SK-N-SH (cell line): Measurements from ENCODE around the gene BBIP1. TPM values are rescaled to one million over a fixed set of nuclear protein-coding genes. Genes with fewer than 3 reads are reported as not detected.

Experiments used
- CTCF ChIA-PET: fragments of 300-600, 350-600 bp; formaldehyde crosslinking; extraction: SDS; loops from one replicate; lab custom pipeline; 2021; lab: Yijun Ruan, JAX
- POLR2A ChIA-PET: fragments of 350-600 bp; sonication (Branson Sonifier 250); formaldehyde crosslinking; extraction: SDS; loops from one replicate; lab custom pipeline; 2020; ENCODE audit warnings: antibody characterized with exemption, inconsistent platforms; lab: Yijun Ruan, JAX
- DNase-seq: peaks from one replicate; pipeline ENCODE4 v3.0.0; 2012
- H2AFZ ChIP-seq: fragments of 200-600 bp; sonication (generic); 2 replicates; pipeline ENCODE4 v1.8.1; 2016; ENCODE audit warnings: antibody characterized with exemption, mild to moderate bottlenecking, low read depth
- H3F3A ChIP-seq: fragments of 200-600 bp; sonication (generic); replicated peaks from 2 replicates; pipeline ENCODE3; 2016; ENCODE audit warnings: antibody characterized with exemption, mild to moderate bottlenecking; ENCODE audit not compliant: insufficient read depth
- H3K27ac ChIP-seq, 2 experiments: fragments of 200-500 bp in 1 of 2; fragments of 200-600 bp in 1 of 2; sonication (Bioruptor generic) in 1 of 2; sonication (generic), shearing (Covaris generic) in 1 of 2; 2 replicates each; pipeline versions ENCODE4 v1.5.1 to v1.6.1; 2014 to 2016; ENCODE audit warnings: low read depth in 2 of 2, inconsistent platforms in 1 of 2, low read length in 1 of 2, mild to moderate bottlenecking in 1 of 2, mixed read lengths in 1 of 2
- H3K27me3 ChIP-seq: fragments of 200-600 bp; sonication (generic), shearing (Covaris generic); 2 replicates; pipeline ENCODE4 v1.6.1; 2016; ENCODE audit warnings: mixed run types; ENCODE audit not compliant: insufficient read depth
- H3K36me3 ChIP-seq, 2 experiments: fragments of 200-500 bp in 1 of 2; fragments of 200-600 bp in 1 of 2; sonication (Bioruptor generic) in 1 of 2; sonication (generic) in 1 of 2; replicated peaks in 1 of 2; 2 replicates each; pipeline versions ENCODE3 to v1.5.1; 2014 to 2016; ENCODE audit warnings: low read length in 1 of 2, mild to moderate bottlenecking in 1 of 2; ENCODE audit not compliant: insufficient read depth in 2 of 2, control insufficient read depth in 1 of 2
- H3K4me1 ChIP-seq, 2 experiments: fragments of 200-500 bp in 1 of 2; fragments of 200-600 bp in 1 of 2; sonication (Bioruptor generic) in 1 of 2; sonication (generic), shearing (Covaris generic) in 1 of 2; 2 replicates each; pipeline versions ENCODE4 v1.5.1 to v1.6.1; 2014 to 2016; ENCODE audit warnings: low read depth in 1 of 2, low read length in 1 of 2, mixed run types in 1 of 2; ENCODE audit not compliant: insufficient read depth in 2 of 2, control insufficient read depth in 1 of 2
- H3K4me2 ChIP-seq: fragments of 200-600 bp; sonication (generic), shearing (Covaris generic); 2 replicates; pipeline ENCODE4 v1.6.1; 2017; ENCODE audit warnings: mixed run types
- H3K4me3 ChIP-seq, 2 experiments: fragments of 200-500 bp in 1 of 2; fragments of 200-600 bp in 1 of 2; sonication (Bioruptor generic) in 1 of 2; sonication (generic), shearing (Covaris generic) in 1 of 2; 2 replicates each; pipeline versions ENCODE4 v1.5.1 to v1.8.1; 2014 to 2016; ENCODE audit warnings: low read depth in 2 of 2, inconsistent platforms in 1 of 2, low read length in 1 of 2, mild to moderate bottlenecking in 1 of 2, mixed read lengths in 1 of 2, moderate library complexity in 1 of 2
- H3K79me2 ChIP-seq: fragments of 200-600 bp; sonication (generic); 2 replicates; pipeline ENCODE4 v1.8.1; 2017; ENCODE audit warnings: mild to moderate bottlenecking; ENCODE audit not compliant: insufficient read depth
- H3K9ac ChIP-seq: fragments of 200-600 bp; sonication (generic); 2 replicates; pipeline ENCODE4 v1.6.1; 2017; ENCODE audit warnings: mixed run types
- H3K9me2 ChIP-seq: fragments of 200-600 bp; sonication (generic); 2 replicates; pipeline ENCODE4 v1.6.1; 2017; ENCODE audit warnings: mixed run types
- H3K9me3 ChIP-seq: fragments of 200-600 bp; sonication (generic); 2 replicates; pipeline ENCODE4 v1.6.1; 2017; ENCODE audit warnings: mixed run types, mild to moderate bottlenecking, moderate library complexity
- H4K20me1 ChIP-seq: fragments of 200-600 bp; sonication (generic); 2 replicates; pipeline ENCODE4 v1.6.1; 2017; ENCODE audit warnings: mild to moderate bottlenecking, mixed run types; ENCODE audit not compliant: insufficient read depth
- CHD2 ChIP-seq: fragments of 150-350 bp; IDR thresholded peaks from 2 replicates; pipeline ENCODE4 v1.6.1; 2018; ENCODE audit warnings: low read length; ENCODE audit not compliant: partially characterized antibody
- ELF1 ChIP-seq: IDR thresholded peaks from 2 replicates; pipeline ENCODE4 v1.4.0; 2012
- EP300 ChIP-seq, 2 experiments: IDR thresholded peaks; 2 replicates each; pipeline versions ENCODE4 v1.4.0 to v1.6.1; 2012; ENCODE audit warnings: borderline replicate concordance in 1 of 2, low read depth in 1 of 2, low read length in 1 of 2
- EZH2phosphoT487 ChIP-seq: fragments of 200-600 bp; sonication (generic); IDR thresholded peaks from 2 replicates; pipeline ENCODE4 v1.6.1; 2017; ENCODE audit warnings: low read depth, mixed run types, mild to moderate bottlenecking, antibody characterized with exemption, moderate library complexity, borderline replicate concordance
- FOSL2 ChIP-seq: IDR thresholded peaks from 2 replicates; pipeline ENCODE4 v1.4.0; 2012; ENCODE audit warnings: low read depth, mild to moderate bottlenecking, moderate library complexity, borderline replicate concordance
- FOXJ3 ChIP-seq: sonication (generic); formaldehyde crosslinking; IDR thresholded peaks from 2 replicates; pipeline ENCODE4 v1.5.1; 2020; ENCODE audit warnings: mild to moderate bottlenecking, missing genetic modification reagents
- FOXM1 ChIP-seq: IDR thresholded peaks from 2 replicates; pipeline ENCODE4 v1.4.0; 2012; ENCODE audit warnings: low read depth, mild to moderate bottlenecking
- GABPA ChIP-seq: IDR thresholded peaks from 2 replicates; pipeline ENCODE4 v1.4.0; 2012; ENCODE audit warnings: low read depth, mild to moderate bottlenecking
- GATA2 ChIP-seq: sonication (generic); formaldehyde crosslinking; IDR thresholded peaks from 2 replicates; pipeline ENCODE4 v1.5.0; 2020; ENCODE audit warnings: mild to moderate bottlenecking, missing genetic modification reagents
- JUND ChIP-seq: IDR thresholded peaks from 2 replicates; pipeline ENCODE4 v1.4.0; 2012
- NFIC ChIP-seq: IDR thresholded peaks from 2 replicates; pipeline ENCODE4 v1.4.0; 2012; ENCODE audit warnings: borderline replicate concordance
- POLR2AphosphoS5 ChIP-seq: IDR thresholded peaks from 2 replicates; pipeline ENCODE4 v1.6.1; 2012; ENCODE audit warnings: low read depth, low read length
- RFX5 ChIP-seq: IDR thresholded peaks from 2 replicates; pipeline ENCODE4 v1.6.1; 2012; ENCODE audit warnings: mild to moderate bottlenecking, improper control_type of control experiment, low read length
- SIN3A ChIP-seq: IDR thresholded peaks from 2 replicates; pipeline ENCODE4 v1.6.1; 2012; ENCODE audit warnings: low read depth, mild to moderate bottlenecking, low read length, moderate library complexity, borderline replicate concordance
- WGBS: methylation state at CpG from one replicate; pipeline ENCODE4 v1.1.6; 2017; ENCODE audit warnings: low lambda C conversion rate; 5-methylcytosine and 5-hydroxymethylcytosine counted together
- polyA plus RNA-seq, 3 experiments: library from polyadenylated mRNA; depleted of rRNA; stranded (reverse); fragments of >200 nt; gene quantifications; 2 replicates each; pipeline ENCODE4 v1.2.3, GENCODE V29; 2012
- TF ChIP-seq, protein P1 (sequence below): IDR thresholded peaks from 2 replicates; pipeline ENCODE4 v1.4.0; 2012; ENCODE audit warnings: low read depth, borderline replicate concordance
- TF ChIP-seq, protein P2 (sequence below): IDR thresholded peaks from 2 replicates; pipeline ENCODE4 v1.4.0; 2012; ENCODE audit warnings: low read depth
- TF ChIP-seq, protein P3 (sequence below): fragments of 150-350 bp; IDR thresholded peaks from 2 replicates; pipeline ENCODE4 v1.6.1; 2016; ENCODE audit warnings: mild to moderate bottlenecking, low read depth, low read length
- TF ChIP-seq, protein P4 (sequence below): IDR thresholded peaks from 2 replicates; pipeline ENCODE4 v1.6.1; 2012; ENCODE audit warnings: mild to moderate bottlenecking, low read depth, low read length, moderate library complexity

The BBIP1 gene
- polyA plus RNA-seq, 1 of the 3 experiments (the other 2 are of a cell fraction), result 16.2 TPM

DNA sequence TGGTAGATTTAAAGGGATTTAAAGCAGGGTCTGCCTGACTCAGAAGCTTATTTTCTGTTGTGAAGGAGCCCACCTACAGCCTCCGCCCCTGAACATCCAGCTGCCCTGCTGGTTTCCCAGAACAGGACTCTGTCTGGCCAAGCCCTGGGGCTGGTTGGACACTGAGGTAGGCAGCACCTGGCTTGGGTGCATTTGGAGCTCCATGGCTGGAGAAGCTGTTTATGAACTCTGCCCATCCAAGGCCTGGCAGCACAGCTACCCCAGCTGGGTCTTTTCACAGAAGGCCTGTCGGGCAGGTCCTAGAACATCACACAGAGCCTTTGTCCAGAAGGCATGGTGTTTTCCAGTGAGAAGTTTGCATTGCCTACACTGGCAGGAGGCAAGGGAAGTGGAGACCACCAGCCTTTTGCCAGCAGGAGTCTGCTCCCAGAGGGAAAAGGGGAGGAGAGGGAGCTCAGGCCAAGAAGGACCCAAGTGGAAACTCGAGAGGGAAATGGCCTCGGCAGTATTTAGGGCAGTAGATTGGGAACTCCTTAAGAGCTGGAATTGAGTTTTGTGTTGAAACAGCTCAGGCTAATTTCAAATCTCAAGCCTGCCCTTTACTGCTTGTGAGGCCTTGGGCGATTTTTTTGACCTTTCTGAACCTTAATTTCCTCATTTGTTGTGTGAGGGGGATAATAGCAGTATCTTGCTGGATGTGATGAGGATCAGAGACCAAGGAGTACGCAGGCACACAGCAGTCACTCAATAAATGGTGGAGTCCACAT lies 59.6 kb downstream of the BBIP1 start (continued):
- TF ChIP-seq, protein P1, sequence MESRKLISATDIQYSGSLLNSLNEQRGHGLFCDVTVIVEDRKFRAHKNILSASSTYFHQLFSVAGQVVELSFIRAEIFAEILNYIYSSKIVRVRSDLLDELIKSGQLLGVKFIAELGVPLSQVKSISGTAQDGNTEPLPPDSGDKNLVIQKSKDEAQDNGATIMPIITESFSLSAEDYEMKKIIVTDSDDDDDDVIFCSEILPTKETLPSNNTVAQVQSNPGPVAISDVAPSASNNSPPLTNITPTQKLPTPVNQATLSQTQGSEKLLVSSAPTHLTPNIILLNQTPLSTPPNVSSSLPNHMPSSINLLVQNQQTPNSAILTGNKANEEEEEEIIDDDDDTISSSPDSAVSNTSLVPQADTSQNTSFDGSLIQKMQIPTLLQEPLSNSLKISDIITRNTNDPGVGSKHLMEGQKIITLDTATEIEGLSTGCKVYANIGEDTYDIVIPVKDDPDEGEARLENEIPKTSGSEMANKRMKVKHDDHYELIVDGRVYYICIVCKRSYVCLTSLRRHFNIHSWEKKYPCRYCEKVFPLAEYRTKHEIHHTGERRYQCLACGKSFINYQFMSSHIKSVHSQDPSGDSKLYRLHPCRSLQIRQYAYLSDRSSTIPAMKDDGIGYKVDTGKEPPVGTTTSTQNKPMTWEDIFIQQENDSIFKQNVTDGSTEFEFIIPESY, result no peak
- no peak for TF ChIP-seq EZH2phosphoT487

DNA sequence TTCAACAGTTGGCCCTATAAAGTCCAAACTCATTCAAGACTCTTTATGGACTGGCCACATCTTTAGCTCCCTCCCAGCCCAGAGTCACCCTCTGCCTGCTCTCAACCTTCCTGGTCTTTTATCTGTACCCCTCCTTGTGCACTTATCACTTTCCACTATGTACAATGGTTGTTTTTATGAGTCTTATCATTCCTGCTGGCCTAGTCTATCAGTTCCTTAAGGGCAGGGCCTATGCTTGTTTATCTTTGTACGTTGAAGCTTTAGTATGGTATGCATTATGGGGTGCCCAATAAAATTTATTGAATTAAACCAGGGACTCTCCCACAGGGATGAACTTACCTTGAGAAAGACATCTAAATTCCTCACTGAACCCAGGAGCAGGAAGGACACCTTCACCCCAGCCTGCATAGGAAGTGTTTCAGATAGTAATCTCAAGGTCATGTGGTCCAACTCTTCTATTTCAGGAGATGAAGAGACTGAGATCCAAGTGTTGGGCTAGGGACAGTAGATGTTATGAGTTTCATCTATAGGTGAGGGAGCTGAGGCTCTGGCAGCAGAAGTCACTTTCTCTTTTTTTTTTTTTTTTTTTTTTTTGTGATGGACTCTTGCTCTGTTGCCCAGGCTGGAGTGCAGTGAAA lies 60.6 kb downstream of the BBIP1 start:
- Histone ChIP-seq H3F3A (no peaks in the 10 kb centered on the region), H2AFZ (no peak overlapping the region), H3K27me3 (no peaks in the 10 kb centered on the region), H3K4me1 (peaks cover 0 to 36% of the 10 kb centered on the region in 2 experiments; a peak in 2 of 4 replicates), H3K9ac (no peak overlapping the region), H3K4me2 (no peak overlapping the region), H3K9me3 (no peaks in the 10 kb centered on the region), H3K36me3 (no peaks in the 10 kb centered on the region)
- CTCF ChIA-PET, result interaction anchor here (0.8 to 1.4 kb wide), 8 partner anchors 10 to 250 kb away, joined by 3 to 5 read pairs (median 3); no protein-coding TSS in a partner anchor
- 90% methylated on average over 1 of the region's 1 CpG for WGBS
- no peak for TF ChIP-seq FOXM1
- TF ChIP-seq GATA2 (CRISPR knock-in tag), result no peak
- TF ChIP-seq, protein P2, sequence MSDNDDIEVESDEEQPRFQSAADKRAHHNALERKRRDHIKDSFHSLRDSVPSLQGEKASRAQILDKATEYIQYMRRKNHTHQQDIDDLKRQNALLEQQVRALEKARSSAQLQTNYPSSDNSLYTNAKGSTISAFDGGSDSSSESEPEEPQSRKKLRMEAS, result no peak
- no peak for TF ChIP-seq FOSL2
- TF ChIP-seq POLR2AphosphoS5, result no peak
- TF ChIP-seq NFIC, result no peak
- no peak for TF ChIP-seq SIN3A
- no peak for TF ChIP-seq JUND
- TF ChIP-seq, protein P1, result no peak
- TF ChIP-seq RFX5, result no peak
- TF ChIP-seq ELF1, result no peak
- TF ChIP-seq, protein P3, sequence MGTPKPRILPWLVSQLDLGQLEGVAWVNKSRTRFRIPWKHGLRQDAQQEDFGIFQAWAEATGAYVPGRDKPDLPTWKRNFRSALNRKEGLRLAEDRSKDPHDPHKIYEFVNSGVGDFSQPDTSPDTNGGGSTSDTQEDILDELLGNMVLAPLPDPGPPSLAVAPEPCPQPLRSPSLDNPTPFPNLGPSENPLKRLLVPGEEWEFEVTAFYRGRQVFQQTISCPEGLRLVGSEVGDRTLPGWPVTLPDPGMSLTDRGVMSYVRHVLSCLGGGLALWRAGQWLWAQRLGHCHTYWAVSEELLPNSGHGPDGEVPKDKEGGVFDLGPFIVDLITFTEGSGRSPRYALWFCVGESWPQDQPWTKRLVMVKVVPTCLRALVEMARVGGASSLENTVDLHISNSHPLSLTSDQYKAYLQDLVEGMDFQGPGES, result no peak
- no peak for TF ChIP-seq CHD2
- TF ChIP-seq GABPA, result no peak
- no peak for TF ChIP-seq EP300 (IDR thresholded peaks at IDR 0.05; ENCODE audit: borderline replicate concordance in 1 of 2, low read depth in 1 of 2, low read length in 1 of 2)
- TF ChIP-seq FOXJ3 (CRISPR knock-in tag), result no peak
- TF ChIP-seq, protein P4, sequence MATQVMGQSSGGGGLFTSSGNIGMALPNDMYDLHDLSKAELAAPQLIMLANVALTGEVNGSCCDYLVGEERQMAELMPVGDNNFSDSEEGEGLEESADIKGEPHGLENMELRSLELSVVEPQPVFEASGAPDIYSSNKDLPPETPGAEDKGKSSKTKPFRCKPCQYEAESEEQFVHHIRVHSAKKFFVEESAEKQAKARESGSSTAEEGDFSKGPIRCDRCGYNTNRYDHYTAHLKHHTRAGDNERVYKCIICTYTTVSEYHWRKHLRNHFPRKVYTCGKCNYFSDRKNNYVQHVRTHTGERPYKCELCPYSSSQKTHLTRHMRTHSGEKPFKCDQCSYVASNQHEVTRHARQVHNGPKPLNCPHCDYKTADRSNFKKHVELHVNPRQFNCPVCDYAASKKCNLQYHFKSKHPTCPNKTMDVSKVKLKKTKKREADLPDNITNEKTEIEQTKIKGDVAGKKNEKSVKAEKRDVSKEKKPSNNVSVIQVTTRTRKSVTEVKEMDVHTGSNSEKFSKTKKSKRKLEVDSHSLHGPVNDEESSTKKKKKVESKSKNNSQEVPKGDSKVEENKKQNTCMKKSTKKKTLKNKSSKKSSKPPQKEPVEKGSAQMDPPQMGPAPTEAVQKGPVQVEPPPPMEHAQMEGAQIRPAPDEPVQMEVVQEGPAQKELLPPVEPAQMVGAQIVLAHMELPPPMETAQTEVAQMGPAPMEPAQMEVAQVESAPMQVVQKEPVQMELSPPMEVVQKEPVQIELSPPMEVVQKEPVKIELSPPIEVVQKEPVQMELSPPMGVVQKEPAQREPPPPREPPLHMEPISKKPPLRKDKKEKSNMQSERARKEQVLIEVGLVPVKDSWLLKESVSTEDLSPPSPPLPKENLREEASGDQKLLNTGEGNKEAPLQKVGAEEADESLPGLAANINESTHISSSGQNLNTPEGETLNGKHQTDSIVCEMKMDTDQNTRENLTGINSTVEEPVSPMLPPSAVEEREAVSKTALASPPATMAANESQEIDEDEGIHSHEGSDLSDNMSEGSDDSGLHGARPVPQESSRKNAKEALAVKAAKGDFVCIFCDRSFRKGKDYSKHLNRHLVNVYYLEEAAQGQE, result no peak
- TF ChIP-seq, all 33 proteins: peak for 0
- Histone ChIP-seq H3K27ac (peak overlapping the region in 1 of 2 experiments; percentile 71; a peak in 1 of 4 replicates), H3K9me2 (no peaks in the 10 kb centered on the region), H3K4me3 (no peak overlapping the region), H4K20me1 (no peaks in the 10 kb centered on the region), H3K79me2 (no peaks in the 10 kb centered on the region)
- POLR2A ChIA-PET, result interaction anchor here (1.1 to 3.1 kb wide), 4 partner anchors 12 to 23 kb away, joined by 3 to 12 read pairs (median 4); partner anchors contain the start of gene PDCD4
- no peak for DNase-seq
